IMR-90 (cell line): Measurements from ENCODE around the gene OR8B2. TPM values are rescaled to one million over a fixed set of nuclear protein-coding genes. Genes with fewer than 3 reads are reported as not detected.

Experiments
- ATAC-seq: fragments of 200-7000 bp; cut with Tn5 transposase; 2 replicates; pipeline ENCODE4 v1.9.1; 2020; ENCODE audit warnings: low read depth, mild to moderate bottlenecking, moderate library complexity
- BruUV-seq: library from RNA; stranded (reverse); fragments of 400-500 nt; replicated peaks from 2 replicates; lab custom pipeline; 2021; lab: Mats Ljungman, UMichigan
- CTCF ChIA-PET: fragments of 300-600 bp; formaldehyde crosslinking; extraction: SDS; loops from one replicate; lab custom pipeline; 2021; ENCODE audit warnings: antibody characterized with exemption; lab: Yijun Ruan, JAX
- POLR2A ChIA-PET: fragments of 300-600 bp; sonication (Branson Sonifier 250); formaldehyde crosslinking; loops from one replicate; lab custom pipeline; 2022; ENCODE audit warnings: antibody characterized with exemption; ENCODE audit not compliant: unreplicated experiment; lab: Charles Lee
- DNase-seq: peaks from one replicate; pipeline ENCODE4 v3.0.0; 2013
- H2AFZ ChIP-seq: replicated peaks from 2 replicates; pipeline ENCODE3; 2013; ENCODE audit warnings: low read length, mild to moderate bottlenecking; ENCODE audit not compliant: poor library complexity
- H2AK5ac ChIP-seq: 2 replicates; pipeline ENCODE4 v1.6.1; 2013; ENCODE audit warnings: low read depth, low read length, inconsistent platforms
- H2AK9ac ChIP-seq: replicated peaks from 2 replicates; pipeline ENCODE3; 2013; ENCODE audit warnings: mild to moderate bottlenecking, low read depth, low read length, moderate library complexity; ENCODE audit not compliant: poor library complexity
- H2BK120ac ChIP-seq: 2 replicates; pipeline ENCODE4 v1.6.1; 2013; ENCODE audit warnings: low read depth, low read length, inconsistent platforms
- H2BK15ac ChIP-seq: 3 replicates; pipeline ENCODE4 v1.6.1; 2013; ENCODE audit warnings: low read depth, low read length, inconsistent platforms
- H2BK20ac ChIP-seq: 2 replicates; pipeline ENCODE4 v1.6.1; 2013; ENCODE audit warnings: low read depth, mild to moderate bottlenecking, inconsistent platforms, low read length, moderate library complexity
- H2BK5ac ChIP-seq: 2 replicates; pipeline ENCODE4 v1.6.1; 2013; ENCODE audit warnings: mild to moderate bottlenecking, low read depth, low read length, inconsistent platforms; ENCODE audit not compliant: poor library complexity, severe bottlenecking
- H3K14ac ChIP-seq: replicated peaks from 2 replicates; pipeline ENCODE4 v1.6.1; 2013; ENCODE audit warnings: low read depth, low read length, inconsistent platforms
- H3K18ac ChIP-seq: 2 replicates; pipeline ENCODE4 v1.6.1; 2013; ENCODE audit warnings: low read depth, low read length, control low read depth
- H3K23ac ChIP-seq: 2 replicates; pipeline ENCODE4 v1.6.1; 2013; ENCODE audit warnings: low read depth, low read length, inconsistent platforms
- H3K27ac ChIP-seq: 2 replicates; pipeline ENCODE4 v1.5.1; 2013; ENCODE audit warnings: mild to moderate bottlenecking, control low read depth, low read length; ENCODE audit not compliant: insufficient read depth
- H3K27me3 ChIP-seq: 2 replicates; pipeline ENCODE4 v1.6.1; 2013; ENCODE audit warnings: low read length; ENCODE audit not compliant: control insufficient read depth, insufficient read depth
- H3K36me3 ChIP-seq: 2 replicates; pipeline ENCODE4 v1.6.1; 2013; ENCODE audit warnings: low read length, mixed read lengths; ENCODE audit not compliant: control insufficient read depth, insufficient read depth
- H3K4ac ChIP-seq: 2 replicates; pipeline ENCODE4 v1.6.1; 2013; ENCODE audit warnings: low read depth, low read length, inconsistent platforms
- H3K4me1 ChIP-seq: 2 replicates; pipeline ENCODE4 v1.6.1; 2013; ENCODE audit warnings: low read length, mixed read lengths; ENCODE audit not compliant: control insufficient read depth, insufficient read depth
- H3K4me2 ChIP-seq: 2 replicates; pipeline ENCODE4 v1.6.1; 2013; ENCODE audit warnings: low read depth, mild to moderate bottlenecking, control low read depth, low read length, moderate library complexity
- H3K4me3 ChIP-seq: 2 replicates; pipeline ENCODE4 v1.5.1; 2013; ENCODE audit warnings: low read depth, mild to moderate bottlenecking, control low read depth, low read length, moderate library complexity; ENCODE audit not compliant: insufficient read depth
- H3K56ac ChIP-seq: 2 replicates; pipeline ENCODE4 v1.6.1; 2013; ENCODE audit warnings: low read length, inconsistent platforms; ENCODE audit not compliant: insufficient read depth; ENCODE audit errors: extremely low read depth
- H3K79me1 ChIP-seq, 2 experiments: 2 replicates each; pipeline ENCODE4 v1.6.1; 2013; ENCODE audit warnings: low read length in 2 of 2, inconsistent platforms in 1 of 2, low read depth in 1 of 2
- H3K9ac ChIP-seq: 2 replicates; pipeline ENCODE4 v1.6.1; 2013; ENCODE audit warnings: low read depth, low read length, control low read depth
- H3K9me1 ChIP-seq: 2 replicates; pipeline ENCODE4 v1.6.1; 2013; ENCODE audit warnings: low read length, inconsistent platforms; ENCODE audit not compliant: insufficient read depth
- H3K9me3 ChIP-seq: 2 replicates; pipeline ENCODE4 v1.6.1; 2013; ENCODE audit warnings: low read length; ENCODE audit not compliant: control insufficient read depth, insufficient read depth
- H4K20me1 ChIP-seq: 2 replicates; pipeline ENCODE4 v1.6.1; 2013; ENCODE audit warnings: low read length, inconsistent platforms; ENCODE audit not compliant: insufficient read depth
- H4K5ac ChIP-seq: 2 replicates; pipeline ENCODE4 v1.6.1; 2013; ENCODE audit warnings: mild to moderate bottlenecking, low read depth, low read length, control low read depth
- H4K8ac ChIP-seq, 2 experiments: 2 replicates each; pipeline ENCODE4 v1.6.1; 2013; ENCODE audit warnings: low read depth in 2 of 2, low read length in 2 of 2, control low read depth in 1 of 2, inconsistent platforms in 1 of 2
- H4K91ac ChIP-seq: 2 replicates; pipeline ENCODE4 v1.6.1; 2013; ENCODE audit warnings: low read depth, low read length, inconsistent platforms; ENCODE audit not compliant: insufficient read depth
- CEBPB ChIP-seq: IDR thresholded peaks from 2 replicates; pipeline ENCODE4 v1.6.1; 2012; ENCODE audit warnings: low read depth, low read length, improper control_type of control experiment
- ELK1 ChIP-seq: fragments of 150-350 bp; IDR thresholded peaks from 2 replicates; pipeline ENCODE4 v1.6.1; 2016; ENCODE audit warnings: low read depth, mild to moderate bottlenecking, low read length, moderate library complexity, borderline replicate concordance
- NFE2L2 ChIP-seq: fragments of 150-350 bp; IDR thresholded peaks from 2 replicates; pipeline ENCODE4 v1.6.1; 2016; ENCODE audit warnings: low read depth, mild to moderate bottlenecking, low read length
- RAD21 ChIP-seq: IDR thresholded peaks from 2 replicates; pipeline ENCODE4 v1.6.1; 2012; ENCODE audit warnings: low read length, improper control_type of control experiment
- dilution Hi-C: fragments of 300-500 bp; cut with HindIII; formaldehyde crosslinking; loops from one replicate; pipeline ENCODE4 v1.14.3; 2018; ENCODE audit warnings: low sequenced_read_pairs; ENCODE audit not compliant: unreplicated experiment
- in situ Hi-C: fragments of 300-500 bp; cut with MboI; formaldehyde crosslinking; loops from 3 replicates; pipeline ENCODE4 v1.14.3; 2019; ENCODE audit warnings: low sequenced_read_pairs, inconsistent platforms, mixed read lengths
- intact Hi-C: fragments of 100-400 bp; cut with micrococcal nuclease; formaldehyde crosslinking; loops from 2 replicates; pipeline ENCODE4 v1.10.0; 2022
- polyA plus RNA-seq, 3 experiments: library from polyadenylated mRNA; depleted of rRNA; stranded (reverse); fragments of >200 nt; gene quantifications; 2 replicates each; pipeline ENCODE4 v1.2.3, GENCODE V29; 2012; ENCODE audit warnings: low replicate concordance in 1 of 3
- total RNA-seq: library from RNA; depleted of rRNA; stranded (reverse); fragments of >200 nt; gene quantifications from 2 replicates; pipeline ENCODE4 v1.2.3, GENCODE V29; 2012

OR8B2 gene
- total and polyA plus RNA-seq, 2 of the 4 experiments (the other 2 are of a cell fraction) = not detected

DNA sequence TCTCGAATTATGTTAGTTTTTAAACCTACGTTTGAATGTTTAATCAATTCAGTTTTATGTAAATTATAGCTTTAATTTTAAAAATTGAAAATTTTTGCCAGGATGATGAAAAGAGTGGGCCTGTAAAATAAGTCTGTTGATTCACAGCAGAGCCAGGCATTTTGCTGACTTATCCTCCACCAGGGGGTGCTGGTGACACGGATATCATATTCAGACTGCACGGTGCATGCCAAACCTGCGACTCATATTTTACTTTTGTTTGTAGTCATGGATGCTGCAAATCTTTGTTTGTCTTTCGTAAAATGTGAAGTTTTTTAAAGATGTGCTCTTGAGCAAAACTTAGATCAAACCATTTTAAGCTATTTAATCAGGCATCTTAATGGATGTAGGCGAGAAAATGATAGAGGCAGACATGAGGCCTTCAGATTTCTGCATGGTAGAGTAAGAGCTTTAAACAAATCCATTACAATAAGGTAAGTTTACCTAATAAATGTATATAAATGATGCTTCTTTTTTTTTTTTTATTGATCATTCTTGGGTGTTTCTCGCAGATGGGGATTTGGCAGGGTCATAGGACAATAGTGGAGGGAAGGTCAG is 18.1 kb upstream of the OR8B2 start (continued):
- no peak for TF ChIP-seq CEBPB

DNA sequence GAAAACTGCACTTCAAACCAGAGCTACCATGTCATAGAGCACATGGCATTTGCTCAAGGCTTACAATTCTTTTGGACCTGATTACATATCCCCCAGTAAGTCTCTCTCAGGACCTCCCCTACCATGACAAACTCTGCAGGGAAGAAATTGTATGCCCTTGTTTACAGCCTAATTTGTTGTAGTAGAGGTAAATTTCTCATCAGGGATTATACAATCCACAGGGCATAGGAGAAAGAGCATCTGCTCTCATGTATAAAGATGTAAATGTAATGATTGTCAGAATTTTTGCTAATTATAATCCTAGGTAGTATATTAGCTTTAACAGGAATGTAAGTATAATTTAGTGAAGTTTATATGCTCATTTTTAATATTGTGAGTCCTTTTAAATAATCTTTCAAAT is 14.6 kb upstream of the OR8B2 start, which contains the start of gene OR8B3:
Gene OR8B3, minus strand, starts transcription at position 101 of the 400 bp plus-strand sequence. CDS start 1,673 bp downstream, outside the sequence.
- H3K4me3 ChIP-seq = no peak within 1 kb of the TSS
- in situ Hi-C loops = no loop called here
- dilution Hi-C loops = no loop called here
- ATAC-seq (no peak), DNase-seq (no peak)
- intact Hi-C loops = no loop called here
- H4K5ac ChIP-seq = no peak within 1 kb of the TSS
- TF ChIP-seq RAD21 (no peak), CEBPB (no peak), NFE2L2 (no peak), ELK1 (no peak)
- H3K56ac ChIP-seq = no peak within 1 kb of the TSS
- CTCF ChIA-PET = no interaction called here
- no peaks in the 10 kb centered on the region for H3K9me1 ChIP-seq
- no peaks in the 10 kb centered on the region for H3K9me3 ChIP-seq
- no peaks in the 10 kb centered on the region for H3K4me1 ChIP-seq
- H3K79me1 ChIP-seq = no peaks in the 10 kb centered on the region
- no peaks in the 10 kb centered on the region for H4K20me1 ChIP-seq
- no peak within 1 kb of the TSS for H2BK120ac ChIP-seq
- H3K4me2 ChIP-seq = no peak within 1 kb of the TSS
- no peak within 1 kb of the TSS for H3K9ac ChIP-seq
- H2BK5ac ChIP-seq = no peak within 1 kb of the TSS
- no peak within 1 kb of the TSS for H3K27ac ChIP-seq
- H4K8ac ChIP-seq = no peak within 1 kb of the TSS
- H3K18ac ChIP-seq = no peak within 1 kb of the TSS
- no peaks in the 10 kb centered on the region for H3K36me3 ChIP-seq
- no peak within 1 kb of the TSS for H3K4ac ChIP-seq
- H2AK9ac ChIP-seq = no peak within 1 kb of the TSS
- H2AFZ ChIP-seq = no peak within 1 kb of the TSS
- POLR2A ChIA-PET = no interaction called here
- H4K91ac ChIP-seq = no peak within 1 kb of the TSS
- H3K23ac ChIP-seq = no peak within 1 kb of the TSS
- no peak within 1 kb of the TSS for H3K14ac ChIP-seq
- H2BK15ac ChIP-seq = no peak within 1 kb of the TSS
- H2AK5ac ChIP-seq = no peak within 1 kb of the TSS
- H2BK20ac ChIP-seq = no peak within 1 kb of the TSS
- BruUV-seq = no TSS peak
- H3K27me3 ChIP-seq = no peaks in the 10 kb centered on the region; the same call in 1 of the 2 replicates
